ENCODE data around the gene AKAP10. TPM values are rescaled to one million over a fixed set of nuclear protein-coding genes. Genes with fewer than 3 reads are reported as not detected.

AKAP10 gene
- total and polyA plus RNA-seq, 2 of the 8 experiments (the other 6 are each of a cell fraction or from before 2014, with no cell fraction given) = 13.3 to 27.0 TPM

- no peak overlapping the region for H3K4ac ChIP-seq (replicated peaks; ENCODE audit: insufficient read length, low read depth, low read length)
- H2BK12ac ChIP-seq (ENCODE audit: low read depth, low read length) = no peak overlapping the region
- no peak overlapping the region for H4K91ac ChIP-seq (replicated peaks; ENCODE audit: insufficient read length, low read length)
- DNase-seq (ENCODE audit: low read depth in 1 of 2, low spot score in 2 of 2) (no peak), FAIRE-seq (peak; percentile 36)
- no peak for TF ChIP-seq TAF7 (optimal IDR thresholded peaks at IDR 0.05; ENCODE audit: borderline replicate concordance, low read depth, low read length)
- no peak for TF ChIP-seq CEBPB (IDR thresholded peaks at IDR 0.05; ENCODE audit: low read depth, low read length)
- TF ChIP-seq POU5F1 (IDR thresholded peaks at IDR 0.05; ENCODE audit: low read depth, low read length) = no peak
- no peak for TF ChIP-seq CTBP2 (IDR thresholded peaks at IDR 0.05; ENCODE audit: borderline replicate concordance, insufficient read depth, insufficient read length, low read length)
- TF ChIP-seq ASH2L (IDR thresholded peaks at IDR 0.05; ENCODE audit: low read length) = no peak
- no peak for TF ChIP-seq SP1 (IDR thresholded peaks at IDR 0.05; ENCODE audit: low read depth, low read length)
- no peak overlapping the region for H3K9ac ChIP-seq (replicated peaks in 1 of 4; ENCODE audit: extremely low read depth in 1 of 4, low read depth in 3 of 4, low read length in 3 of 4)
- H3K23ac ChIP-seq (ENCODE audit: insufficient read length) = no peak overlapping the region
- no peaks in the 10 kb centered on the region for H3K79me1 ChIP-seq (ENCODE audit: low read depth, low read length)
- H3K18ac ChIP-seq (ENCODE audit: extremely low read depth, low read length) = no peak overlapping the region
- H2AK5ac ChIP-seq (ENCODE audit: low read depth, low read length) = no peak overlapping the region
- H2BK20ac ChIP-seq (ENCODE audit: low read length) = no peak overlapping the region
- POLR2A ChIA-PET (ENCODE audit: partially characterized antibody) = interaction anchor here (2.1 kb wide), 1 partner anchor 19 kb away, joined by 9 read pairs; the partner anchor contains the start of gene AKAP10
- H2BK120ac ChIP-seq (replicated peaks; ENCODE audit: low read depth, low read length) = no peak overlapping the region
- H3K9me3 ChIP-seq (ENCODE audit: insufficient read depth in 2 of 2, low read depth in 1 of 2, low read length in 1 of 2) = no peaks in the 10 kb centered on the region
- no peaks in the 10 kb centered on the region for H3K4me1 ChIP-seq (replicated peaks in 1 of 4; ENCODE audit: control insufficient read depth in 3 of 4, insufficient read depth in 4 of 4, low read length in 3 of 4)
- CTCF ChIA-PET (ENCODE audit: partially characterized antibody) = interaction anchor here (0.7 to 1.6 kb wide), 4 partner anchors 12 to 124 kb away, joined by 3 to 6 read pairs (median 4); partner anchors contain the start of gene SPECC1
- H2BK5ac ChIP-seq (ENCODE audit: low read depth, low read length) = no peak overlapping the region
- H3K14ac ChIP-seq (ENCODE audit: insufficient read length) = no peak overlapping the region
- no peak overlapping the region for H2BK15ac ChIP-seq (ENCODE audit: low read length)
- no peak overlapping the region for H4K8ac ChIP-seq (ENCODE audit: extremely low read depth, insufficient read depth, low read length)
- no peak overlapping the region for H4K5ac ChIP-seq (ENCODE audit: insufficient read length, low read depth, low read length)
- no peaks in the 10 kb centered on the region for H4K20me1 ChIP-seq (replicated peaks in 1 of 2; ENCODE audit: control insufficient read depth in 1 of 2, insufficient read depth in 2 of 2, low read length in 2 of 2)
- no peaks in the 10 kb centered on the region for H3K79me2 ChIP-seq (ENCODE audit: control insufficient read depth in 1 of 2, insufficient read depth in 2 of 2, low read length in 2 of 2)
- H3K4me3 ChIP-seq (ENCODE audit: extremely low read depth in 1 of 4, insufficient read depth in 2 of 4, low read depth in 3 of 4, low read length in 4 of 4) = no peak overlapping the region
- H3K4me2 ChIP-seq (ENCODE audit: insufficient read depth in 1 of 2, low read depth in 2 of 2, low read length in 2 of 2) = no peak overlapping the region
- no peaks in the 10 kb centered on the region for H3K27me3 ChIP-seq (replicated peaks in 1 of 4; ENCODE audit: control insufficient read depth in 3 of 4, extremely low read depth in 1 of 4, insufficient read depth in 3 of 4, low read length in 3 of 4)
- H2AFZ ChIP-seq (ENCODE audit: low read length) = no peak overlapping the region
- no peak overlapping the region for H3K56ac ChIP-seq (replicated peaks; ENCODE audit: insufficient read length, low read depth, low read length)
- 67% methylated on average over 5 of the region's 5 CpGs; no CpG with 5 or more reads in 1 of the 2 experiments for WGBS, 2 experiments (ENCODE audit: extremely low coverage in 1 of 2, insufficient coverage in 1 of 2, insufficient read length in 1 of 2, insufficient replicate concordance in 2 of 2, low coverage in 1 of 2, low lambda C conversion rate in 2 of 2, missing lambda C conversion rate in 1 of 2)
- no peak overlapping the region for H3K27ac ChIP-seq (ENCODE audit: low read depth, low read length)
- no peaks in the 10 kb centered on the region for H3K23me2 ChIP-seq (ENCODE audit: low read depth, low read length)
- H3K36me3 ChIP-seq (ENCODE audit: control insufficient read depth in 2 of 4, insufficient read depth in 4 of 4, low read length in 3 of 4) = no peaks in the 10 kb centered on the region
Observed at GRCh38 chr17:19996502-19996901, 18.9 kb upstream of the AKAP10 start.

All from H1 (cell line).